Activated naive CD4-positive, alpha-beta T cell treated with anti-CD3 and anti-CD28 coated beads for 36 hours (primary cell): ENCODE measurements around the gene CCM2. TPM values are rescaled to one million over a fixed set of nuclear protein-coding genes. Genes with fewer than 3 reads are reported as not detected.
A peak's percentile ranks its signal among the peaks of the same experiment; 100 is the strongest.

Source experiments
- CTCF ChIA-PET: fragments of 350-600 bp; sonication (Branson Sonifier 250); formaldehyde crosslinking; loops from one replicate; lab custom pipeline; 2021; ENCODE audit warnings: antibody characterized with exemption; lab: Charles Lee
- DNase-seq: peaks from one replicate; pipeline ENCODE4 v3.0.0-alpha.2; 2020
- H3K27ac Mint-ChIP-seq: one replicate; pipeline ENCODE4 v1.8.0; 2021; ENCODE audit warnings: mild to moderate bottlenecking, mixed read lengths
- H3K27me3 Mint-ChIP-seq: one replicate; pipeline ENCODE4 v1.8.0; 2021; ENCODE audit warnings: low read depth, mixed read lengths
- H3K36me3 Mint-ChIP-seq: one replicate; pipeline ENCODE4 v1.8.0; 2021; ENCODE audit warnings: low read depth, mixed read lengths
- H3K4me1 Mint-ChIP-seq: one replicate; pipeline ENCODE4 v1.8.0; 2021; ENCODE audit warnings: low read depth, mixed read lengths
- H3K4me3 Mint-ChIP-seq: one replicate; pipeline ENCODE4 v1.8.0; 2021; ENCODE audit warnings: mild to moderate bottlenecking, moderate library complexity, mixed read lengths
- H3K9me3 Mint-ChIP-seq: one replicate; pipeline ENCODE4 v1.8.0; 2021; ENCODE audit warnings: mixed read lengths
- intact Hi-C: fragments of 100-400 bp; cut with micrococcal nuclease; formaldehyde crosslinking; loops from one replicate; pipeline ENCODE4 v1.15.1; 2023
- total RNA-seq, 2 experiments: library from RNA; stranded (reverse); gene quantifications; one replicate each; pipeline ENCODE4 v1.2.3, GENCODE V29; 2021

The CCM2 gene
- total RNA-seq, 2 experiments from 2014 or later = 87.9 to 88.3 TPM

- peak overlapping the region; percentile 46 for H3K27ac Mint-ChIP-seq
- H3K4me3 Mint-ChIP-seq = no peak overlapping the region
- no peaks in the 10 kb centered on the region for H3K9me3 Mint-ChIP-seq
- DNase-seq = no peak
- H3K4me1 Mint-ChIP-seq = peaks cover 14% of the 10 kb centered on the region
- intact Hi-C loops = no loop called here
- CTCF ChIA-PET = interaction anchor here (0.6 to 4.3 kb wide), 5 partner anchors 8 to 150 kb away, joined by 3 to 29 read pairs (median 4); no protein-coding TSS in a partner anchor
- no peaks in the 10 kb centered on the region for H3K36me3 Mint-ChIP-seq
- no peaks in the 10 kb centered on the region for H3K27me3 Mint-ChIP-seq
Measured at GRCh38 chr7:45122975-45123860, 123.2 kb downstream of the CCM2 start.

- CTCF ChIA-PET = interaction anchor here (1.2 to 4.3 kb wide), 2 partner anchors 12 to 127 kb away, joined by 3 to 29 read pairs; no protein-coding TSS in a partner anchor
- DNase-seq = no peak
- no peak overlapping the region for H3K4me3 Mint-ChIP-seq
- H3K4me1 Mint-ChIP-seq = peaks cover 14% of the 10 kb centered on the region
- H3K9me3 Mint-ChIP-seq = no peaks in the 10 kb centered on the region
- intact Hi-C loops = no loop called here
- no peaks in the 10 kb centered on the region for H3K36me3 Mint-ChIP-seq
- H3K27ac Mint-ChIP-seq = no peak overlapping the region
- H3K27me3 Mint-ChIP-seq = no peaks in the 10 kb centered on the region
Measured at GRCh38 chr7:45123913-45124710, 124.1 kb downstream of the CCM2 start.

GRCh38 chr7:45125193-45125904 is 125.3 kb downstream of the CCM2 start:
- H3K4me3 Mint-ChIP-seq = no peak overlapping the region
- no peak overlapping the region for H3K27ac Mint-ChIP-seq

More at GRCh38 chr7:45125193-45125904, 125.3 kb downstream of the CCM2 start:
- CTCF ChIA-PET = interaction anchor here (0.5 to 4.3 kb wide), 3 partner anchors 11 to 247 kb away, joined by 3 to 29 read pairs (median 3); partner anchors contain the start of gene TBRG4
- Mint-ChIP-seq H3K9me3 (no peaks in the 10 kb centered on the region), H3K4me1 (peaks cover 14% of the 10 kb centered on the region), H3K36me3 (no peaks in the 10 kb centered on the region), H3K27me3 (no peaks in the 10 kb centered on the region)
- intact Hi-C loops = no loop called here
- no peak for DNase-seq

Other genes starting within 250 kb of the CCM2 start
- 1,000 to 10,000 TPM; 3,406 to 3,423 TPM for gene PPIA, start 203.5 kb upstream of the CCM2 start, total RNA-seq
- 100 to 1,000 TPM; 344 to 361 TPM for gene H2AZ2, start 152.1 kb upstream of the CCM2 start, total RNA-seq
- 10 to 100 TPM; 12.9 to 13.1 TPM for gene PURB, start 114.7 kb upstream of the CCM2 start, total RNA-seq
- 100 to 1,000 TPM; 391 to 406 TPM for gene MYO1G, start 21.2 kb upstream of the CCM2 start, total RNA-seq
- gene NACAD, start 88.8 kb downstream of the CCM2 start, total RNA-seq = under 1 TPM; 0.05 TPM
- gene TBRG4, start 111.5 kb downstream of the CCM2 start, total RNA-seq = 100 to 1,000 TPM; 127 to 136 TPM
- gene RAMP3, start 157.6 kb downstream of the CCM2 start, total RNA-seq = not detected